Stimulated activated CD4-positive, alpha-beta T cell treated with anti-CD3 and anti-CD28 coated beads, Interleukin-1b, Interleukin-23, amount 100 ng/mL, for 1 hour (primary cell): ENCODE data around the gene NRAS.

Experiments
- DNase-seq, 2 donors: peaks; one replicate each; pipeline ENCODE4 v3.0.0-alpha.2; 2020; ENCODE audit warnings: low read depth in 2 of 2

Gene NRAS

GRCh38 chr1:114728553-114728952 lies 12.0 kb upstream of the NRAS start:
- DNase-seq, result no peak

- DNase-seq, result no peak
Observed at GRCh38 chr1:114725230-114725629, 8.7 kb upstream of the NRAS start.

- DNase-seq, result no peak
Observed at GRCh38 chr1:114723915-114724314, 7.3 kb upstream of the NRAS start.

DNA sequence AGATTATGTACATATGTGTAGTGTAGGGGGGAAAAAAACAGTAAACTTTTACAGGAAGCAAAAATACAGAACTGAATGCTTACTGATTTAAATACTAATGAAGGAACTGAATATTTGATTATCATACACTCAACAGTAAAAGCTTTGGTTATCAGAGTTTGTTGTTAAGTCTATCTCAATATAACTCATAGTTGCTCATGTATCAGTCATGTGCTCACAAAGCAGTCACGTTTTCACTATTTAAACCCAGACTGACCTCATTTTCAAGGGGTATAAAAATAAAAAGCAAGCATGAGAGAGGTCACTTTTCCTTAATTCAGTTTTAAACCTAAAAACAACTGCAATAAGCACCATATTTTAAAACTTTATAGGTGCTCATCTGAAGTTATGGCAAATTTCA lies 6.9 kb upstream of the NRAS start:
- DNase-seq, result no peak

DNA sequence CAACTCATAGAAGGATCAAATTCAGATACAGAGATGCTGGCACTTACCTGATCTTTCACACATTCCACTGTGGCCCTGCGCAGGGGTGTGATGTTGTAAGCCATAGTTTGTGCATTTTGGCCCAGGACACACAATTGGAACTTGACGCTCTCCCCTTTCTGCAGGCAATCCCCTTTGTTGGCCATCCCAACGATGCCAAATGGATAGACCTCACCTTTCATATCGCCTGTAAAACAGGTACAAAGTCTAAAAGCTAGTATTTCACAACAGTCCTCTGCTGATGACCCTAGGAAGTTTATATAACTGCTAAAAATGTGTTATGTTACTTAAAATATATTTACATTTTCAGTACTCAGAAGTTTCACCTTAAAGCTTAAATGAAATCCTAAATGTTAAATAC lies 3.9 kb upstream of the NRAS start:
- DNase-seq, result no peak

DNA sequence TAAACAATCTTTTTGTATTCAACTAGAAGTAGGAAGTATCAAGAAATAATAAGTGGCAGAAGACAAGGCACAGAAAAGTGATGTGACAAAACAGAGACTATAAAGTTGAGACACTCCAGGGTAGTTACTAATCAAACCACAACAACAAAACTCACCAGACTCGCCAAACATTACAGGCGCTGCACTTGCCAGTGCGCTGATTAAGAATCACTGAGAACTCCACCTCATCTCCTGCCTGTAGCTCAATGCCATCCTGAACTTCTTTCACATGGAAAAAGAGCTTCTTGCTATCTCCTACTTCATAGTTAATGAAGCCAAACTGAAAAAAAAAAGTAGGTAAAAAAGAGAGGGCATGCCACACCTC lies 2.8 kb upstream of the NRAS start:
- no peak for DNase-seq

DNA sequence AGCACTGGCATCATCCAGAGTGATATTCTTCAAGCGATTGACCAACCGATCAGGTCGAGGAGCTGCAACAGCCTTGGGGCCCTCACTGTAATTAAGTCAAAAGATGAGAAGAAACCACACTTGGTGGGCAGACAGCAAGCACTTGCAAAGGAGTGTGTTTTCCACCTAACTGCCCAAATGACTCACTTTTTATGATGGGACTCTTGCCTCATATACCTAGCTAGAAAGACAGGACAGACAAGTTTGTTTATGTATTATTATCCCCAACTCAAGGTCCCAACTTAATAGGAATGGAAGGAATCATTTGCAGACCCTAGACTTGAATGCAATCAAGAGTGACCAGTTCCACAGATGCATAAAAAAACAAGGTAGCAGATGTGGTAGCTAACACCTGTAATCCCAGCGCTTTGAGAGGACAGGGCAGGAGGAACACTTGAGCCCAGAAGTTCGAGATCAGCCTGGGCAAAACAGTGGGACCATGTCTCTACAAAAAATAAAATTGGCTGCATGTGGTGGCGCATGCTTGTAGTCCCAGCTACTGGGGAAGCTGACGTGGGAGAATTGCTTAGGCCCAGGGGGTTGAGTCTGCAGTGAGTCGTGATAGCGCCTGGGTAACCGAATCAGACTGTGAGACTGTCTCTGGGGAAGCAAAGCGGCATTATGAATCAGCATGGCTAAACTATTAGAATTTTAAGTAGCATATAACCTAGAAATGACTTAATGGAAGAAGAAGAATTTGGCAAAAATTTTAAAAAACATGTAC lies 2.3 kb upstream of the NRAS start:
- no peak for DNase-seq

DNA sequence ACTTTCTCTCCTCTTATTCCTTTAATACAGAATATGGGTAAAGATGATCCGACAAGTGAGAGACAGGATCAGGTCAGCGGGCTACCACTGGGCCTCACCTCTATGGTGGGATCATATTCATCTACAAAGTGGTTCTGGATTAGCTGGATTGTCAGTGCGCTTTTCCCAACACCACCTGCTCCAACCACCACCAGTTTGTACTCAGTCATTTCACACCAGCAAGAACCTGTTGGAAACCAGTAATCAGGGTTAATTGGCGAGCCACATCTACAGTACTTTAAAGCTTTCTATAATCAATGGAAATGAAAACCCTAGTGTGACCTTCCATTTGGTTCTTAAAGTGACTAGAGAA lies 643 bp downstream of the NRAS start:
- DNase-seq, result no peak

DNA sequence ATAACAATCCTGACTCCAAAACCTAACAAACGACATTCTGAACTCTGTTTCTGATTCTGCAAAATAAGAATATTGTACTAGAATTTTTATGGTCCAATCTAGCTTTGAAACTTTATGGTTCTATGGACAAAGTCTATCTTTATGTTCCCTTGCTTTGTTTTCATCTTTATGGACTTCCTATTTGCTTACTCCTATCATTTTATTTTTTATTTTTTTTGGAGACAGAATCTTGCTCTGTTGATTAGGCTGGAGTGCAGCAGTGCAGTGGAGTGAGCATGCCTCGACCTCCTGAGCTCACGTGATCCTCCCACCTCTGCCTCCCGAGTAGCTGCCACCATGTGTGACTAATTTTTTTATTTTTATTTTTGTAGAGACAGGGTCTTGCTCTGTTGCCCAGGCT lies 3.6 kb downstream of the NRAS start:
- DNase-seq, result no peak

GRCh38 chr1:114710360-114710759 lies 6.2 kb downstream of the NRAS start:
- DNase-seq, result no peak

GRCh38 chr1:114707604-114708003 lies 9.0 kb downstream of the NRAS start:
- DNase-seq, result no peak

DNA sequence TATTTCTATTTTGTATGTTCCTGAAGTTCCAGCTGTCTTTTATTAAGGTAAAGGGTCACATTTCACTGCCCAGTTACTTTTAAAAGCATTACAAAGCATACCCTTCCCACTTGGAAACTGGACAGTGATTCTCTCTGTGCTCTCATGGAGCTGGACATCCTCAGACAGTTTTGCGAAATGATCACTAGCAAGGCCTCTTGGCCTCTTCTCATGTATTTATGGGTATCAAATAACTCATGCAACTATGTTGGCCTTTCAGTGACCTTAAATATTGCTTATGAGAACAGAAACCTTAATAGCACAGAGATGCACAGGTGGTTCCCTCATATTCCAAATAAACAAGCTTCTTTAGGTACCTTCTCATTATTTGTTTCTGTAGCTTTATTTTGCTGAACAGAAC lies 13.3 kb downstream of the NRAS start:
- DNase-seq, result no peak

GRCh38 chr1:114702737-114703136 lies 13.8 kb downstream of the NRAS start:
- DNase-seq, result no peak

DNA sequence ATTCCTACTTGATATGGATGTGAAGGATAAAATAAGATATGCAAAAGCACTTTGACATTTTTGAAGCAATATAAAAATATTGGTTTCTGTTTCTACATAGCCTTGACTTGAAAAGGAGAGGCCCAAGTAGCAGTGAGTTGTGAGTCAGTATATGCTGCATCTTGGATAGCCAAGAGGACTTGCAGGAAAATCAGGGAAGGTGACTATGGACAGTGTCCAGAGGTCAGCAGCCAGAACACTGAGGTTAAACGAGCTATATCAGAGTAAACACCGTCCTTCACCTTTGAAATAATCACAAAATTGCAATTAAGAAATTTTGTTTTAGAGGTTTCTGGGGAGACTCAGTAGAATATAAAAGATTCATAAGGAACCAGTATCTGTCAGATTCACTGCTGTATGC lies 14.6 kb downstream of the NRAS start:
- no peak for DNase-seq

- no peak for DNase-seq
Observed at GRCh38 chr1:114700036-114700600, 16.5 kb downstream of the NRAS start.

DNA sequence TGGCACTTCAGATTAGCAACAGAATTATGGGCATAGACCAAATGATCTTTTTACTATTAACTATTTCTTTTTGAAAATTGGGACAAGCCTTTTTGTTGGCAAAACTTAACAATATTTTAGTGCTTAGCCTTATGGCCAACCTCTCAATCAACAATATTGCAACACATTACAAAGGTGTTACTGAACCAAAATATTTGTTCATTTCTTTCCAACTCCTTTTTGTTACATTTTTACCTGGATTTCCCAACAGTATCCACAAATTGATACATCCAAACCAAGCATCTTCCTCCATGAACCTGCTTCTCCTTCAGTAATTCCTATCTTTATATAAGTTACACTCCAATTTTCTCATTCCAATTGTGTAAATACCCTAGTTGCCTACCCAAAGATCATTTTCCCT lies 19.8 kb downstream of the NRAS start:
- no peak for DNase-seq

DNA sequence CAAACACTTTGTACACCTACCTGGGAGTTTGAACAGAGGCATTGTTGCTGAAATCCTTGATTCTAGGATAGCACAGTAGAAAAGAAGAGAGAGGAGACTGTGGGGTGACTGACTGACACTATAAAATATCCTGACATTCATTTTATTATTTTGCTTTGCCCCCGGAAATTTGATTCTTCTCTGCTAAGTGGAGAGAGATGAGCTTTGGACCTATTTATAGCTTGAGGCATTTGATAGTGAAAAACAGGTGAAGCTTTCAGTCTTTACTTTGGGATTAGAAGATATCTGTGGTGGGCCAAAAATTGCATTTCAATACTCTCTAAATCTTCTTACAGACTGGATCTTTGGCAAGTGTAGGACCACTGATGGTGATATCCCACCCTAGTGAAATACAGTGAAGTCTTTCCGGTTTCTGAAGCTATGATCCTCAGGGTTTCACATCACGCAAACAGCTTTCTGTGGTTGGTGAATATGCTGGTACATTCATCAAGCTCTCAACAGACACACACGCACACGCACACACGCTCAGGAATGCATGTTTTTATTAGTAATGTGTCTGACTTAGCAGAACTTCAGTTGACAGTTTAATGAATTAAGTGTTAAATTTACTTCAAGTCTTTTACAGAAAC lies 21.0 kb downstream of the NRAS start, which contains the start of gene AMPD1:
TSS of gene AMPD1 (minus strand) at position 117 of the 629 bp plus-strand sequence. CDS start at position 42, 75 bp downstream.
- no peak for DNase-seq

- DNase-seq, result no peak
Observed at GRCh38 chr1:114694540-114695310, 21.8 kb downstream of the NRAS start.

DNA sequence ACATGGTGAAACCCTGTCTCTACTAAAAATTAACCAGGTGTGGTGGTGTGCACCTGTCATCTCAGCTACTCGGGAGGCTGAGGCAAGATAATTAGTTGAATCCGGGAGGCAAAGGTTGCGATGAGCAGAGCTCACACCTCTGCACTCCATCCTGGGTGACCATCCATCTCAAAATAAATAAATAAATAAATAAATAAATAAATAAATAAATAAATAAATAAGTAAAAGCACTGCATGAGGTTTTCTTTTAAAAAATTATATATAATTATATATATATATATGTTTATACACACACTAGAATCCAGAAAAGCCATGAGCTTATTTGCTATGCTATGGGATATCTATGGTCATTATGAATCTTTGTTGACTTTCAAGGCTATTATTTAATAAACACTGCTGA lies 23.6 kb downstream of the NRAS start:
- no peak for DNase-seq

DNA sequence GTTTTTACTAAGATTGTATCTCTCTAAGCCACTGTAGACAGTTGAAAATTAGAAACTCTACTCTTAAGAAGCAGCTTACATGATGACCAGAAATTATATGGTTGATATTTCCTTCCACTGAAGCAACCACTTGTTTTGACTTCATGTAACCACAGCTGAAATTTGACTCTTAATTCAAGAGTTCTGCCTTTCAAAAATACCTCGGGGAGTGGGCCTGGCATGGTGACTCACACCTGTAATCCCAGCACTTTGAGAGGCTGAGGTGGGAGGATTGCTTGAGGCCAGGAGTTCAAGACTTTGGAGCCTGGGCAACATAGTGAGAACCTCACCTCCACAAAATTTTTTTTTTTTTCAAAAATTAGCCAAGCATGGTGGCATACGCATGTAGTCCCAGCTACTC lies 25.5 kb downstream of the NRAS start:
- no peak for DNase-seq

DNA sequence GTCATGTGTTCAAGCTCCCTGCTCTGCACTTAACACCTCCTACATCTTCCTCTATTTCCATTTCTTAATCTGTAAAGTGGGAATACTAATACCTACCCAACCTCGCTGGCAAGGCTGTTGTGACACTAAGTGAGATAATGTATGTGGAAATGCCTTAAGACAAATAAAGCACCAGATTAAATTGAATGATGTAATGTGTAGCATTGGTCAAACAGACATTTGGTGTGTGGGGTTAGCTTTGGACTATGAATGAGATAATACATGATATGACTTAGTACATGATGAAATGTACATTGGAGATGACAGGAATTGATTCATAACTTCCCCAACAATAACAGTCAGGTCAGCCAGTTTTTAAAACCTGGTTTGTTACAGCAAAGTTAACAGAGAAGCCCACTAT lies 26.4 kb downstream of the NRAS start:
- DNase-seq, result no peak

DNA sequence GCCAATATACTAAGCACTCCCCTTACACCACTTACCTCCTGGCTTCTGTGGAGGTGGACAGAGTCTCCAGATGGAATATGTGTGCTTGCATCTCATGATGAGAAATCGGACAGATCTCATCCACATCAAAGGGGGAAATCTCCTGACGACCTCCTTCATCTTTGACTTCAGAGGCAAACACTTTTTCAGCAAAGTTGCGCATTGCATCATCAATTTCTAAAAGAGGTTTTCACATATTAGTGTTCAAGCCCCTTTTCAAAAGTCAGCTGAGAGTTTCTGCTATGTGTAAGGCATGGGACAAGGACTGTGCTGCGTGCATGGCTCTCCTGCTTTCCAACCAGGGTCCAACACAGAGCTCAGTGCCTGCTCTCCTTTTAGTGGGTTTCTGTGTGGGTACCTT lies 28.0 kb downstream of the NRAS start:
- DNase-seq, result no peak

- no peak for DNase-seq
Observed at GRCh38 chr1:114685851-114686250, 30.7 kb downstream of the NRAS start.
